Transverse colon (tissue), 3 donors: Measurements from ENCODE around the gene CNTN4.

Experiments
- CTCF ChIP-seq, 5 experiments: fragments of 200-600 bp in 3 of 5; fragments of 450-650 bp in 2 of 5; sonication (generic) in 3 of 5; IDR thresholded peaks; 1 replicate in 2 of 5; 2 replicates in 3 of 5; pipeline ENCODE4 v1.5.1; 2016 to 2017; ENCODE audit warnings: antibody characterized with exemption in 5 of 5, inconsistent platforms in 3 of 5, mild to moderate bottlenecking in 2 of 5, moderate library complexity in 1 of 5
- POLR2A ChIP-seq: fragments of 450-650 bp; IDR thresholded peaks from one replicate; pipeline ENCODE4 v1.6.1; 2016; ENCODE audit warnings: antibody characterized with exemption, mild to moderate bottlenecking, moderate library complexity

- TF ChIP-seq POLR2A = no peak
- no peak for TF ChIP-seq CTCF (IDR thresholded peaks at IDR 0.05)
These were observed 983.7 kb downstream of the CNTN4 start for GRCh38 chr3:3082234-3082924.
